Measurements from ENCODE around the gene LITAFD.
"Not testable (repeated sequence)": the region's sequence is repeated elsewhere in the genome, so short reads cannot be mapped to it uniquely, and the experiment has no call there.

The LITAFD gene

DNA sequence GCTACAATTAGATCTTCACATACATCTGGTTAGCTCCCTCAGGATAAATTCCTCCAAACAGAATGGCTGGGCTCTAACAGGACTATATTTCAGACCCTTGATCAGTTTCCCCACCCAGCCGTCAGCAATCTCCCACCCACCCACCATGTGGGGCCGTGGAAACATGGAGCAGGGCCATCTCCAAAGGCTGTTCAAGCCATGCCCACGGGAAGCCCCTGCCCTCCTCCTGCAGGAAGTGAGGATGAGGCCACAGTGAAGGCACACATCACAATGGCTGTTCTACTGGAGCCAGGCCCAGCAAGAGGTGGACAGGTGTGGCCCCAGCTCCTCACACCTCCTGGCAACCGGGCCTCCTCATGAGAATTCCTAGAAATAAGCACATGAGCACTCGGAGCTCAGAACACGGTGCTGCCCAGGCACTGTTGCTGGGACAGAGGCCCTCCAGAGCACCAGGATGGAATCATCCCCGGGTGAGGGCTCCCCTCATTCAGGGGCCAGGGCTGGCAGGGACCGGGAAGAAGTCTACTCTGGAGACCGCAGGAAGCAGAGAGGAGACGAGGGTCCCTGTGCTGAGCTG is at the start of gene LITAFD:
Gene LITAFD (plus strand): TSS at position 311 of the 577 bp plus-strand sequence. CDS start 2,005 bp downstream, outside the sequence.
- DNase-seq = no peak

DNA sequence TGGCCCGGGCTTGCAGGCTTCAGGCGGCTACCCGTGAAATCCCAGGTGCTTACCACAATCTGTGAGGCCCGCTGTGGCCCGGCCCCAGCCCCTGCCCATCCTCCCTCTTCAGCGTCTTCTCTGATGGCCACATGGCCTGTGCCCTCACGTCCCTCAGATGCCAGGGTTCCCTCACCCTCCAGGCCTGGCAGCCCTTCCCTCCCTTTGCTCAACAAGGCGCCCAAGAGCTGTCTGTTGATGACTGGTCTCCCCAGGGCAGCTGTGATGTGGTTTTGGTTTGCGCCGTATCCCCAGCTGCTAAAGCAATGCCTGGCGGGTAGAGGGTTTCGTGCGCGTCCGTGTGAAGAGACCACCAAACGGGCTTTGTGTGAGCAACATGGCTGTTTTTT is 49.4 kb upstream of the LITAFD start:
- no peak for DNase-seq

DNA sequence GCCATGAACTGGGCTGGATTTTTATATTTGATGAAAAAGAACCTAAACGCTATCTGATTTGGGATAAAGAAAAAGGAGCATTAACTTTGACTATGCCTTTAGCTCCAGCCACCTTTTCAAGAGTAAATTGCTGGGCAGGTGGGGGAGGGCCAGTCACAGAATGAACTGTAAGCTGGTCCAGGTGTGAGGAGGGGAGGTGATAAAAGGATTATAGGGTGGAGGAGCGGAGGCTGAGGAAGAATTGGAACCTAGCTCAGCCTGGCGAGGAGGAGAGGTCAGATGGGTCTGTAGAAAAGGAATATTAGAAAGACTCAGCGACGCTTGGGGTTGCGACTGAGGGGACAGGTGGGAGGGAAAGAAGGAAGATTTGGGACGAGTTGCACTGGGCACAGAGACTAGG is 45.4 kb upstream of the LITAFD start:
- not testable (repeated sequence) for DNase-seq

DNA sequence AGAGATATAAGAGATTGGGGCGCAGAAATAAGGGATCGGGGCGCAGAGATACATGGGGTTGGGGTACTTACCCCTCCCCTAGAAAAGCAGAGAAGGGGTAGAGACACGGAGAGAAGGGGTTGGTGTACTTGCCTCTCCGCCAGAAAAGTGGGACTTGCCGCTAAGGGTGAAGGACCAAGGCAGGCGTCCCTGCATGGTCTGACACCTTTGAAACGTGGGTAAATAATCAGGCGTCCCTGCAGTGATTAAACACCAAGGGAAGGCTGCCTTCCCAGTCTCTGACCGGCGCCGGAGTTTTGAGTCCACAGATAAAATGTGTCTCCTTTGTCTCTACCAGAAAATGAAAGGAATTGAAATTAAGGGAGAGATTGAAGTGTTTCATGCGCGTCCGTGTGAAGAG is 44.6 kb upstream of the LITAFD start:
- not testable (repeated sequence) for DNase-seq

DNA sequence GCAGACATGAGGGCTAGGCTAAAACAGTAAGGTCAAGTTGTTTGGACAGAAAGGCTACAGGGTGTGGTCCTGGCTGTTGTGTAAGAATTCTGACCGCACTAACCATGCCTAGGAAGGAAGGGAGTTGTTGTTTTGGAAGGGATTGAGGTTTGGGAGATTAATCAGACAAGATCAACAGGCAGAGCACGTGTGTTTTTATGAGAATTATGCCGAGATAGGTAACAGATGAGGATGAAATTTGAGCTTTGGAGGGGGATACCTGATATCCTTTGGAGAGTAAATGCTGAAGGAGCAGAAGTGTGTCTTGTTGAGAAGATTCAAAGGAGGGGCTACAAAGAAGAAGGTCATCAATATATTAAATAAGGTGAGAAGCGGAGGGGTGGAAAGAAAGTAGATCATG is 40.1 kb upstream of the LITAFD start:
- DNase-seq = not testable (repeated sequence)

- DNase-seq = not testable (repeated sequence)
These were observed 38.9 kb upstream of the LITAFD start for GRCh38 chr16:8843296-8843695.

GRCh38 chr16:8845699-8846298 is 36.4 kb upstream of the LITAFD start:
- no peak for DNase-seq

DNA sequence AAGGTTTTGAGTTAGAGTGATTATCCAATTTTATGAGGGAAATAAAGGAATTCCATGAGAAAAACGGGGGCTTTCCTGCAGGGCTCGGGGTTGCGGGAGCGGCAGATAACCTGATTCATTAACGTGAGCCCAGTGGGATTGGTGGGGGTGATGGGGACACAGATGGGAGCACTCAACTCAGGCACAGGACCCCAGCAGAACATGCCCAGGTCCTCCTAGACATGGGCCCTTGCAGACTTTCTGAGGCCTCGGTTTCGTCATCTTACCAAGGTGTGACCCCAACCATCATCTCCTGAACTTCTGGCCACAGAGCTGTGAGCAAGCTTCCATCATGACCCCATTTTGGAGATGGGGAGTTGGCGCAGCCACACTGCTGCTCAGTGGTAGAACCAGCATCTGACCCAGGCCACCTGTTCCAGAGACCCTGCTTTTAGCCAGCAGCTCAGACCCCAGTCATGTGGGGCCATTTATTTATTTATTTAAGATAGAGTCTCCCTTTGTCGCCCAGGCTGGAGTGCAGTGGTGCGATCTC is 35.7 kb upstream of the LITAFD start:
- no peak for DNase-seq

GRCh38 chr16:8847145-8847544 is 35.0 kb upstream of the LITAFD start:
- DNase-seq = no peak

- no peak for DNase-seq
These were observed 34.5 kb upstream of the LITAFD start for GRCh38 chr16:8847623-8848022.

DNA sequence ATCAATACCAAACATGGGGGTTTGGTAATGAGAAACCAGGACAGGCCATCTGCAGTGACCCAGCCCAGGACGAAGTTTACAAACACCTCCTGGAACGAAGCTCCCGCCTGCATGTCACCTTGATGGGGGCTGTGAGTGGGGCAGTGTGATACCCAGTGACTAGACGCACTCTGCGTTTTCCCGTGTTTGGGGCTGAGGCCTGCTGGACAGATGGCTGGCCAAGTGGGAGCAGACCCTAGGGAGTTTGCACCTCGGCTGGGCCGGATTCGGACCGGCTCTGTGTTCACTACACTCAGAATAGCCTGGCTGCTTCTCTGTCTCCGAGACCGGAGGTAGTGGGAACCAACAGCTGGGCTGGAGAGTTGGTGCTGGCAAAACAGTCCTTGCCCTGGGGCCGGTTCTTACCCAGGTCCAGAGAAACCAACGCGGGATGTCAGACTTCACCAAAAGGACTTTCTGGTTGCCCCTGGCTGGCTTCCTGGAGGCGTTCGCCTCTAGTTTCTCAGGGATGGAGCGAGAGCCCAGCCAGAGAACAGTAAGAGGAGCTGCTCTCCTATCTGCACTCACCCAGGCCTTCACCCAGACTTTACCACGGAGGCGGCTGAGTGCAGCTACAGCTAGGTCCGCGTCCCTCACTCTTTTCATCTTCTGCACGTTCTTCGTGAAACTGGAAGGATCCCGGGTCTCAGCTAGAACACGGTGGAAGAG is 33.8 kb upstream of the LITAFD start:
- DNase-seq = no peak

- DNase-seq = no peak
These were observed 33.2 kb upstream of the LITAFD start for GRCh38 chr16:8848939-8849391.

DNA sequence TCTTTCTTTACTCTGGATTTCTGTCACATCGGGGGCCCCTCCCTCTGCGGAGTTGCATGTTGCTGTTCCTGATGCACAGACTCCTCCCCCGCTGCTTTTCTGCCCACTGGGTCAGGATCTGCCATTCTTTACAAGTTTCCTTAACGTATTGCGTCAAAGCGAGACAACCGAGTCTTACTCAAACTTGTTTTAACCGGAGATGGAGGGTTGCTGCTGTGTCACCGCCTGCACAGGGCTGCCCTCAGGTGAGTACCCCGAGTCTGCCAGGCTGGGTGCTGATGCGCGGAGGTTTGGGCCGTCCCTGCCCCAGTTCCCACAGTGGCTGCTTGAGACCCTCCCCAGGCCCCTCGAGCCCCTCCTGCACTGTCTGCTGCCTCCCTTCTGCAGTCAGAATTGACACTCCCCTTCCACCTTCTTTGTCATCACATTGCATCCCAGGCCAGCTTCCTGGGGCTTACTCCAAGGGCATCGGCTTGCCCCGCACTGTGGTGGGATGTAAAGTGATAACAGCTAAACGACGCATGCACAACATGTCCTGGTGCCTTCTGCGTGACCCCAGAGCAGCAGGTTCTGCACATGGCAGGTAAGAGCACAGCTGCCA is 32.6 kb upstream of the LITAFD start:
- DNase-seq = no peak

DNA sequence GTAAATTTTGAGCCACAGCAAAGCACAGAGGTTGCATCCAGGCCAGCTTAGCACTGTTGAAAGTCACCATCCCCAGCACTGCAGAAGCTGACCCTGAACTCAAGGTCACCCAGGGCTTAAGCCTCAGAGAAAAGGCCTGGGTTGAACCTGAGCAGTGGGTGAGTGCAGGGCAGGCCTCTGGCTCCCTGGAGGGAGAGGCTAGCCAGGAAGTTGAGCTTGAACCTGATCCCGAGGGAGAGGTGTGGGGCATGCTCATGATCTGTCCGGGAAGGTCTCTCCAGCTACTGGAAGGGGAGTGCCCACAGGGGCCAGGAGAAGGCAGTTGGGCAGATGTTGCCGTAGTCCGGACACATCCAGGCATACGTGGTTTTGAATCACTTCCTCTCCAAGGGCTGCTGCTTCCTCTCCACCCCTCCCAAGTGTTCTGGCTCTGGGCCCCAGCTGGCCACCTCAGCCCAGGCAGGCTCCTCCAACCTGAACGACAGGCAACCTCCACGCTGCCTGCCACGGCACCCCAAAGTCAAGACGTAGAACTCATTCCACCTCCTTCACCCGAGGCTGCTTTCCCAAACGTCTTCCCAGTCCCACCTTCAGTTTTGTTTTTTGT is 31.8 kb upstream of the LITAFD start:
- no peak for DNase-seq

GRCh38 chr16:8851761-8852403 is 30.3 kb upstream of the LITAFD start:
- no peak for DNase-seq

GRCh38 chr16:8852534-8852933 is 29.6 kb upstream of the LITAFD start:
- no peak for DNase-seq

DNA sequence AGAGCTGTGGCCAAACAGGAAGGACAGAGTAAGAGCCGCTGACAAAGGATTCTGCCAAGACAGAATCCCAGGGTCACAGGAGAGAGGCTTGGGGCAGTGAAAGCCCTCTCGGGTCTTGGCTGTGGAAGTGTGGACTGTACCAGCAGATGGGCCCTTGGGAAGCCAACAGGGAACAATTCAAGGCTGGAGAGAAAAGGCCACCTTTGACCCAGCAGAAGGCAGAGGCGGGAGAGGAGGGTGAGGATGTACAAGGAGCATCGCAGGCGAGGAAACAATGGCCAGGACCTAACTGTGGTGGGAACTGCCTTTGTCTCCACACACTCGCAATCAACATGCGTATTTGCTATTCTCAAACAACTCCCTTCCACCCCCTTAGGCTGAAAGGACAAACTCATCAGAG is 29.0 kb upstream of the LITAFD start:
- DNase-seq = no peak

- DNase-seq = no peak
These were observed 28.5 kb upstream of the LITAFD start for GRCh38 chr16:8853611-8854010.

- no peak for DNase-seq
These were observed 27.7 kb upstream of the LITAFD start for GRCh38 chr16:8854298-8854948.

- no peak for DNase-seq
These were observed 26.9 kb upstream of the LITAFD start for GRCh38 chr16:8855051-8855786.

- no peak for DNase-seq
These were observed 26.2 kb upstream of the LITAFD start for GRCh38 chr16:8855972-8856371.

All from CD4-positive, alpha-beta T cell treated with Interleukin-17A for 1 hour (primary cell).